Epithelial cell of esophagus (primary cell): ENCODE results near the gene TMEM38B.

ENCODE experiments used
- DNase-seq: peaks from one replicate; pipeline ENCODE4 v3.0.0; 2010; ENCODE audit warnings: low read depth
- H3K4me3 ChIP-seq: 2 replicates; pipeline ENCODE4 v1.5.1; 2011; ENCODE audit warnings: mild to moderate bottlenecking, low read length, control low read depth
- TF ChIP-seq, protein P1 (sequence below): IDR thresholded peaks from 2 replicates; pipeline ENCODE4 v1.5.1; 2011; ENCODE audit warnings: low read depth, mild to moderate bottlenecking, low read length, control low read depth, inconsistent platforms; ENCODE audit not compliant: insufficient read depth; ENCODE audit errors: missing control alignments

Gene TMEM38B

DNA sequence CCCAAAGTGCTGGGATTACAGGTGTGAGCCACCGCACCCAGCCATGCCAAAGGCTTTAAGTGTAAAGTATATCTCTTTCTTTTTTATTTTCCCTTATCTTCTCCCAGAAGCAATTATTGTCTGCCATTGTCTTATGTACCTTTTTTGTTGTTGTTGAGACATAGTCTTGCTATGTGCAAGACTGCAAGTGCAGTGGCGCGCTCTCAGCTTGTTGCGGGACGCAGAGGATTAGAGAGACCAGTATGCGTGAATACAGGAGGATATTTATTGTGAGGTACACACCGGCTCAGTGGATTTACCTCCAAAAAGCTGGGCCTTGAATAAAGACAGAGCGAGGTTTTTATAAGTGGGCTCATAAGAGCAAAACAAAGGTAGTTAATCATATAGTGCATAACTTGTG, 11.8 kb downstream of the TMEM38B start:
- H3K4me3 ChIP-seq, result no peak overlapping the region
- TF ChIP-seq, protein P1, sequence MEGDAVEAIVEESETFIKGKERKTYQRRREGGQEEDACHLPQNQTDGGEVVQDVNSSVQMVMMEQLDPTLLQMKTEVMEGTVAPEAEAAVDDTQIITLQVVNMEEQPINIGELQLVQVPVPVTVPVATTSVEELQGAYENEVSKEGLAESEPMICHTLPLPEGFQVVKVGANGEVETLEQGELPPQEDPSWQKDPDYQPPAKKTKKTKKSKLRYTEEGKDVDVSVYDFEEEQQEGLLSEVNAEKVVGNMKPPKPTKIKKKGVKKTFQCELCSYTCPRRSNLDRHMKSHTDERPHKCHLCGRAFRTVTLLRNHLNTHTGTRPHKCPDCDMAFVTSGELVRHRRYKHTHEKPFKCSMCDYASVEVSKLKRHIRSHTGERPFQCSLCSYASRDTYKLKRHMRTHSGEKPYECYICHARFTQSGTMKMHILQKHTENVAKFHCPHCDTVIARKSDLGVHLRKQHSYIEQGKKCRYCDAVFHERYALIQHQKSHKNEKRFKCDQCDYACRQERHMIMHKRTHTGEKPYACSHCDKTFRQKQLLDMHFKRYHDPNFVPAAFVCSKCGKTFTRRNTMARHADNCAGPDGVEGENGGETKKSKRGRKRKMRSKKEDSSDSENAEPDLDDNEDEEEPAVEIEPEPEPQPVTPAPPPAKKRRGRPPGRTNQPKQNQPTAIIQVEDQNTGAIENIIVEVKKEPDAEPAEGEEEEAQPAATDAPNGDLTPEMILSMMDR, result no peak
- DNase-seq, result no peak

DNA sequence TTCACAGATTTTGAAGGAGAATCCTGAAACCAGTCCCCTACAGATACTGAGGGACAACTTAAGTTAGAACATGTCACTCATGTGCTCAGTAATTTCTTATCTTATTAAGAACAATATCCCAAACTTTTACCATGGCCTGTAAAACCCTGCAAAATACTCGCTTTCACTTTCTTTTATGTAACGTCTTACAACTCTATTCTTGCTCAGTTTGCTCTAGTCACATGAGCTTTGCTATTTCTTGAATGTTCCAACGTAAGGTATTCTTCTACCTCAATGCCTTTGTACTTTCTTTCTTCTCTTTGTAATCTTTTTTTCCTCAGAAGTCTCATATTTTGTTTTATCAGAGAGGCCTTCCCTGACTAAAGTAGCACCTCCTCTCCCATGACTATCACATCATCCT, 14.1 kb downstream of the TMEM38B start:
- no peak overlapping the region for H3K4me3 ChIP-seq
- TF ChIP-seq, protein P1, result no peak
- DNase-seq, result no peak

DNA sequence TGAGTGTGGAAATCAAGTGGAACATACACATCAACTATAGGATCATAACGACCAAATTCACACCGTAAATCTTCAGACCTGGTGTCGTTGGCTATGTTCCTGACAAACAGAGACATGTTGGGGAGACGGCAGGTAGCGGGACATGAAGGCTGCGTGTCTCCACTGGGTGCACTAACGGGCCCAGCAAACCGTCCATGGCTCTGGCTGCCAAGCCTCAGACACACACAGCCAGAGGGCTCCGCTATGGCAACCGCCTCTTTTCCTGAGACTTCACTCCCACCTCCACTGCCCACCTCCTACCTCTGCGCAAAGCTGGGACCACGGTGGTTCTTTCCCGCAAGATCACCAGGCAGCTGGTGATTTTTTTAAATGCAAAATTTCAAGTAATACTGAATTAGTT, 16.3 kb downstream of the TMEM38B start:
- H3K4me3 ChIP-seq, result no peak overlapping the region
- DNase-seq, result no peak
- TF ChIP-seq, protein P1, result no peak

DNA sequence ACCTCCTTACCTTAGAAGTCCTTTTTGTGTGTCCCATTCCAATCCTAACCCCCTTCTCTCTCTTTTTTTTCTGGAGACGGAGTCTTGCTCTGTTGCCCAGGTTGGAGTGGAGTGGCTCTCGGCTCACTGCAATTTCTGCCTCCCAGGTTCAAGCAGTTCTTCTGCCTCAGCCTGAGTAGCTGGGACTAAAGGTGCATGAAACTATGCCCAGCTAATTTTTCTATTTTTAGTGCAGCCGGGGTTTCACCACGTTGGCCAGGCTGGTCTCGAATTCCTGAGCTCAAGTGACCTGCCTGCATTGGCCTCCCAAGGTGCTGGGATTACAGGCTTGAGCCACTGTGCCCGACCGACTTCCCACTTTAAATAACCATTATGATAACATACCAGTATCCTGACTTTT, 17.5 kb downstream of the TMEM38B start:
- no peak overlapping the region for H3K4me3 ChIP-seq
- no peak for DNase-seq
- TF ChIP-seq, protein P1, result no peak

DNA sequence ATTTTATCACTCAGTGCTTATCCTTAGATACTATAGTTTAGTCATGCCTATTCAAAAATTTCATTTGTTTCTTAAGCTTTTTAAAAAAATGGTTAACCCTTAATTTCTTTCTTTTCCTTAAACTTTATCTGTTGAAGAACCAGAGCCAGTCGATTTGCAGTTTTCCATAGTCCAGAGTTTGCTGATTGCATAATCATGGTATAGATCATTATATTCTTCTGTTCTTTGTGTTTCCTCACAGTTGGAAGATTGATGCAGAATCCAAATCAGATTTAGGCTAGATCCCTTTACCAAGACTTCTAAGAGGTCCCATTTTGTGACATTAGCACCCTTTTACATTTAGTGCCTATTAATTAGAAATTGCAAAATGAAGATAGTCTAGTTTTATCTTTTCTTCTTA, 18.0 kb downstream of the TMEM38B start:
- TF ChIP-seq, protein P1, result no peak
- no peak for DNase-seq
- no peak overlapping the region for H3K4me3 ChIP-seq

DNA sequence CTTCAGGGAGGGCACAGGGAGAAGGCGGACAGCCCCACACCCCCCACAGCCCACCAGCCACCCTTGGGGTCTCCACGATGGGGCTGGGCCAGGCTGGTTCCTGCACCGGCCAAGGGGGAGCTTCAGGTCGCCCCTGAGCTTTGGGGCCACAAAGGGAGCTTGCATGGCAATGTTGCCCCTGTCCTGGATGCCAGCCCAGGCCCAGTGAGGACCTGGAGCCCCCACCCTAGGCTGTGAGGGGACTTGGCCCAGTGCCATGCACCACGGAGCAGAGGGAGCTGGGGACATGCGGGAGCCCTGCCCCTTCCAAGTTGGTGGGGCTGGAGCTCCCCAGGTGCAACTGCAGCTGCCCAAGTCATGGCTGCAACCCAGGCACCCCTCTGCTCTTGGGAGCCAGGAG, 18.4 kb downstream of the TMEM38B start:
- DNase-seq, result no peak
- no peak overlapping the region for H3K4me3 ChIP-seq
- TF ChIP-seq, protein P1, result no peak

DNA sequence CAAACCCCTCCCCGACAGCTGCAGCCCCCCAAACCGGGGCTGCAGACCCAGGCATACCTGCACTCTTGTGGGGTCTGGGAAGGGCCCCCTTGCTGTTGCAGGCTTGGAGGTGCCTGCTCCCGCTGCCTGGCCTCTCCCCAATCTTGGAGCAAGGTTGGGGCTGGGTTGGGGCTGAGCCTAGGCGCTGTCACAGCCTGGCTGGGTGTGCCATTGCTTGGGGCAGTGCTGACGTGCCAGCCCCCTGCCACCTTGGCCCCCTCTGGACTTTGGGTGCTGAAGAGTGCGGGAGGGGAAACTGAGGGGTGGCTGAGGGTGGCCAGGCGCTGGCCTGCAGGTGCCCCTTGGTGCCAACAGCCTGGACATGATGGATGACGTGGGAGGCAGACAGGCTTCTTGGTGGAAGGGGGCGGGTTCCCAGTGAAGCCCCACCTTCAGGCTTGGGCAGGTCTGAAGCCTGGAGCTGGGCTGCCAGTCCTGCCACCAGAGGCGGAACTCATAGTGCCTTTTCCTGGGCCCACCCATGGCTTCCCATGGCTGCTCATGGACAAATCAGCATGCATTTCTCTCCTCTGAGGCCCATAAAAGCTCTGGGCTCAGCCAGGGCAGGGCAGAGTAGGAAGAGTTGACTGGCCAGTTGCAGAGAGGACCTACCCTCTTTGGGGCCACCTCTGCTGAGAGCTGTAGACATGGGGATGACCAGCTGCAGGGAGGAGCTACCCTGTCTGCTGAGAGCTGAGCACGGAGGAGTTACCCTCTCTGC, 19.1 kb downstream of the TMEM38B start:
- H3K4me3 ChIP-seq, result no peak overlapping the region
- TF ChIP-seq, protein P1, result no peak
- DNase-seq, result no peak
